LNCaP clone FGC (cell line): ENCODE results near the gene DCTN5.

Experiments
- DNase-seq: peaks from one replicate; pipeline ENCODE4 v3.0.0-alpha.2; 2011; ENCODE audit warnings: low read depth
- H3K4me3 ChIP-seq: 2 replicates; pipeline ENCODE4 v1.5.1; 2011; ENCODE audit warnings: mild to moderate bottlenecking, low read depth, low read length, control low read depth
- CTCF ChIP-seq: IDR thresholded peaks from 2 replicates; pipeline ENCODE4 v1.5.1; 2012; ENCODE audit warnings: mild to moderate bottlenecking; ENCODE audit not compliant: control insufficient read depth, insufficient read depth; ENCODE audit errors: extremely low read depth

The DCTN5 gene

DNA sequence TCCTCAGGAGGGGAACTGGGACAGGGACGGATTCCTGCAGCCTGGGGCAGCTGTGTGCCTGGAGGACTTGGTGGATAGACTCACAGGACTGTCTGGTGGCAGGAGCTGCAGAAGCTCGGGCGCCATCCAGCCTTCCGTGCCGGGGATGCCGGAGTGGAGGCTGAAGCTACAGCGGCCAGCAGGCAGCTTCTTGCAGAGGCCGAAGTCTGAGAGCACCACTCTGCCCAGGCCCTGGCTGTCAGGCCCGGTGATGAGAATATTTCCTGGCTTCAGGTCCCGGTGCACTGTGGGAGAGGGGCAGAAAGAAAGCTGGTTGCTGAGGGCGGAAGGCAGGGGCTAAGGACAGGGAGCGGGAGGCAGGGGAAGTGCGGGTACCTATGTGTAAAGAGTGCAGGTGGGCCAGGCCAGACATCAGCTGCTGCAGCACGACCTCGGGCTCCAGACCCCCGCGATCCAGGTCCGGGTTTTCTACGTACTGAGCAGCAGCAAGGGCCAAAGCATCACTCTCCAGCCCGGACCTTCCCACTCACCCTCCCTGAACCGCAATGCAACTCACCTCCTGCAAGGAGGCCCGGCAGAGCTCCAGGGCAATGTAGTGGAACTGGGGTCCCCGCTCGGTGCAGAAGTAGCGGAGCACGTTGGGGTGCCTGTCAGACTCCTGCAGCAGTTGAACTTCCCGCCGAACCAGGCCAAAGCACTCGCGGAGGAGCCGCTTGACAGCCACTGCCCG lies 53.5 kb downstream of the DCTN5 start:
- no peak for TF ChIP-seq CTCF
- no peak overlapping the region for H3K4me3 ChIP-seq
- no peak for DNase-seq

DNA sequence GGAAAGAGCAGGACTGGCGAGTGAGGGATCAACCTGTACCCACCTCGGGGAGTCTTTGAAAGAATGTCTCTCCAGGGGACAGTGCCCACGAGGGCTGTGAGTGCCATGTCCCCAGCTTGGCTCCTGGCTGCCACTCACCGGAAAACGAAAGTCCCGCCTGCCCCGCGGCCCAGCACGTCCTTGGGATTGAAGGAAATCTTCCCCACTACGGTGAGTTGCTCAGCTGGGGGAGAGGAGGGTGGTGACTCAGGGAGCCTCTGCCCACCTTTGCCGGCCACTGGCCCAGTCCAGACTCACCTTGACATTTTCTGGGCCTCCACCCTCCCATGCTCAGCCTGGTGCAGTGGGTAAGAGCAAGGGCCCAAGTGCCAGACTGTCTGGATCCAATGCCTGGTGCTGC lies 54.5 kb downstream of the DCTN5 start:
- no peak overlapping the region for H3K4me3 ChIP-seq
- no peak for DNase-seq
- no peak for TF ChIP-seq CTCF

- no peak for TF ChIP-seq CTCF
- no peak for DNase-seq
- H3K4me3 ChIP-seq, result no peak overlapping the region
Measured at GRCh38 chr16:23699100-23699499, 57.8 kb downstream of the DCTN5 start.

DNA sequence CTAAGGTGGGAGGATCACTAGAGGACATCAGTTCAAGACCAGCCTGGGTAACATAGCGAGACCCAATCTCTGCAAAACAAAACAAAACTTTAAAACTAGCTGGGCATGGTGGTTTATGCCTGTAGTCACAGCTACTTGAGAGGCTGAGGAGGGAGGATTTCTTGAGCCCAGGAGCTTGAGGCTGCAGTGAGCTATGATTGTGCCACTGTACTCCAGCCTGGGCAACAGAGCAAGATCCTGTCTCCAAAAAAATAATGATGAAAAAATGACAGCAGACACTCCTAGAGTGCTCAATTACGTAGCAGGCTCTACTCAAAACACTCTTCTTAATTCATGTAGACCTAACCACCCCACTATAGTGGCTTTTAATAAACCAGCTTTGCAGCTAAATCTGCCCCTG lies 58.8 kb downstream of the DCTN5 start:
- TF ChIP-seq CTCF, result no peak
- DNase-seq, result no peak
- H3K4me3 ChIP-seq, result no peak overlapping the region

DNA sequence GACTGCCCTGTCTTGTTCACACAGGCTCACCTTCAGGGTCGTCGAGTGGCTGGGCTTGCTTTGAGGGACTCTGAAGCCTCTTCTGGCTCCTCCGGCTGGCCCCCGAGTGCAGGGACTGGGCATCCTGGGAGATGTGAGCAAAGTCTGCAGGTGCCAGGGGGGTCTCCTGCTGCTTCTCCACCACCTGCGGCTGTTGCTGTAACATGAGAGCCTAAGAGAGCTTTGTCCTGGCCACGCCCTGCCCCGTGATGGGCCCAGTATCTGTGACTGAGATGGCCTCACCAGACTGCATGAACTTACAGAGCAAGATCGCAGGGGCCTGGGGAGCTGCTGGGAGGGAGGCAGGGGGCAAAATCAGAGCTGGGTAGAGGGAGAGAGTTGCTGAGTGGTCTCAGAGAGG lies 59.2 kb downstream of the DCTN5 start:
- no peak overlapping the region for H3K4me3 ChIP-seq
- TF ChIP-seq CTCF, result no peak
- DNase-seq, result no peak

GRCh38 chr16:23701045-23701444 lies 59.8 kb downstream of the DCTN5 start:
- H3K4me3 ChIP-seq, result no peak overlapping the region
- TF ChIP-seq CTCF, result no peak
- no peak for DNase-seq

- DNase-seq, result no peak
- no peak for TF ChIP-seq CTCF
- no peak overlapping the region for H3K4me3 ChIP-seq
Measured at GRCh38 chr16:23702951-23703350, 61.7 kb downstream of the DCTN5 start.
